Epidermal melanocyte (primary cell): ENCODE results near the gene TMEM145.
"Not testable (repeated sequence)": the region's sequence is repeated elsewhere in the genome, so short reads cannot be mapped to it uniquely, and the experiment has no call there.

Experiments used
- DNase-seq: peaks from one replicate; pipeline ENCODE4 v3.0.0; 2011; ENCODE audit warnings: low spot score; ENCODE audit not compliant: insufficient read length

TMEM145 gene

GRCh38 chr19:42313840-42314755 lies 989 bp downstream of the TMEM145 start:
- DNase-seq: no peak

- no peak for DNase-seq
Observed at GRCh38 chr19:42315024-42315423, 1.9 kb downstream of the TMEM145 start.

- no peak for DNase-seq
Observed at GRCh38 chr19:42316223-42317211, 3.4 kb downstream of the TMEM145 start.

DNA sequence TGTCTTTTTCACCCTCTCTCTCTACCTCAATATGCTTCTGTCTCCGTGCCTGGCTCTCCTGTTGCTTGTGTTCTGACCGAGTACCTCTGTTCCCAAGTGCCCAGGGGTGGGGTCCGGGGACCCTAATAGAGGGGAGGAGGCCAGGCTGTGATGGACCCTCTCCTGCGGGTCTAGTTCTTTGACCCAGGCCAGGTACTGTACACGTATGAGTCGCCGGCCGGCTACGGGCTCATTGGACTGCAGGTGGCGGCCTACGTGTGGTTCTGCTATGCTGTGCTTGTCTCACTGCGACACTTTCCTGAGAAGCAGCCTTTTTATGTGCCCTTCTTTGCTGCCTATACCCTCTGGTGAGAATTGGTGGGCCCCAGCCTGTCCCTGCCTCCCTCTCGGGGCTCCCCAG lies 4.4 kb downstream of the TMEM145 start:
- DNase-seq: no peak

- no peak for DNase-seq
Observed at GRCh38 chr19:42322305-42322704, 9.2 kb downstream of the TMEM145 start.

DNA sequence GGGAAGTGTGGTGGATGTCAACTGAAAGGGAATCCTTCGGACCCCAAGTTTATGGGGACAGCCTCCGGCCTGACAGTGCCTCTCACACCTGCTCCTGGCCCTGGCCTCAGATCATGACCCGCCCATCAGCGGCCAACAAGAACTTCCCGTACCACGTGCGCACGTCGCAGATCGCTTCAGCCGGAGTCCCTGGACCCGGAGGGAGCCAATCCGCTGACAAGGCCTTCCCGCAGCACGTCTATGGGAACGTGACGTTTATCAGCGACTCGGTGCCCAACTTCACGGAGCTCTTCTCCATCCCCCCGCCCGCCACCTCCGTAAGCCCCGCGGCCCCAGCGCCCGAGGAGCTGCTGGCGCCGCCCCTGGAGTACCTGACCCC lies 10.4 kb downstream of the TMEM145 start:
- no peak for DNase-seq

DNA sequence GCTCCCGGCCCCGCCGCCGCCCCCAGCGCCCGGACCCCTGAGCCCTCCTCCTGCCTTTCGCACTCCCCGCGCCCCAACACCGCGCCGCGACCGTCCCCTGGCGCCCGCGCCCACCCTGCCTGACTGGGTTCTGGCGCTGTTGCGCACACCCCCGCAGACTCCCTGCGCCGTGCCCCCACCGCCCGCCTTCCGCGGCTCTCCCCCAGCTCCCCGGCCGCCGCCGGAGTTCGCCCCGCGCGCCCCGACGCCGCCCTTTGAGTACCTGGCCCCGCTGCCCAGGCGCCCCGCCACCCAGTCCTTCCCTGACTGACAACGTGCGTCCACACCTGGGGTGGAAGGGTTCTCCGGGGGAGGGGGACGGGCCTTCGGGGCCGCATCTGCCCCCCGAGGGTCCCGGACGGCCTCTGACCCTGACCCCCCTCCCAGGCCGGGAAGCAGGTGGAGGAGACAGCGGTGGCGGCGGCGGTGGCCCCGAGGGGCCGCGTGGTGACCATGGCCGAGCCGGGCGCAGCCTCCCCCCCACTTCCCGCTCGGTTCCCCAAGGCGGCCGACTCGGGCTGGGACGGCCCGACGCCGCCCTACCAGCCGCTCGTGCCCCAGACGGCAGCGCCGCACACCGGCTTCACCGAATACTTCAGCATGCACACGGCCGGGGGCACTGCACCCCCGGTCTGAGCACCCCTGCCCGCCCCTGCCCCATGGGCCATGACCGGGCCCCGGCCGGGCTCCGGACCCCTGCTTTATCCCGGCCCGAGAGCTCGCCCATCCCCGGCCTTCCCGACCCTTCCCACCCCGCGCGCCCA lies 10.9 kb downstream of the TMEM145 start:
- no peak for DNase-seq

DNA sequence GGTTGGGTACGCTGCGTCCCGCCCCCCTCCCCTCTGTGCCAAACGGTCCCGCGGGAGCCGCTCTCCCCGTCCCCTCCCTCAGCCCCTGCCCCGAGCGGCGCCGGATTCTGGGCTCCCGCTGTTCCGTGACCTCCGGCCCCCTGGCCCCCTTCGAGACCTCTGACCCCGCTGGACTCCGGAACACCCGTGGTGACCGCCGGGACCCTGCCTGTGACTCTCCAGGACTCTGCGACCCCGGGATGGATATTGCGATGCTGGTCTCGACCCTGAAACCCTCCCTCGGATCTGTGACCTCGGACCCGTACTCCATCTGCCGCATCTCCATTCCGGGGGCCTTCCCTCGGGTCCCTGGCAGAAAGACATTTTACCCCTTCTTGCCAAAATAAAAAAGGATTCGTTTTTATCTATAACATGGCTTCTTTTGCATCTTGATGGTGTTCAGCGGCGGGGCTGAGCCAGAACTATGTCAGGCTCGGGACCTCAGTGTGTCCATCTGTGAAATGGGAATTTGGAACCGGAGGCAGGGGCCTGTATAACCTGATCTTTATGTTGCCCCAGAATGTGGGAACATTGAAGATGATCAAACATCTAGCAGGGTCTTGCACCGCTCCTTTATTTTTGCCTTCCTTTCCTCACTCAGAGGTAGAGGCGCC lies 11.7 kb downstream of the TMEM145 start:
- no peak for DNase-seq

GRCh38 chr19:42325308-42325895 lies 12.3 kb downstream of the TMEM145 start, which contains the start of gene MEGF8:
Gene MEGF8 (plus strand): TSS chr19:42325635. CDS start chr19:42326244, 609 bp downstream.
- DNase-seq: peak; percentile 97

GRCh38 chr19:42325896-42326771 lies 13.0 kb downstream of the TMEM145 start:
- DNase-seq: peak; percentile 15

GRCh38 chr19:42326969-42327368 lies 13.9 kb downstream of the TMEM145 start:
- no peak for DNase-seq

DNA sequence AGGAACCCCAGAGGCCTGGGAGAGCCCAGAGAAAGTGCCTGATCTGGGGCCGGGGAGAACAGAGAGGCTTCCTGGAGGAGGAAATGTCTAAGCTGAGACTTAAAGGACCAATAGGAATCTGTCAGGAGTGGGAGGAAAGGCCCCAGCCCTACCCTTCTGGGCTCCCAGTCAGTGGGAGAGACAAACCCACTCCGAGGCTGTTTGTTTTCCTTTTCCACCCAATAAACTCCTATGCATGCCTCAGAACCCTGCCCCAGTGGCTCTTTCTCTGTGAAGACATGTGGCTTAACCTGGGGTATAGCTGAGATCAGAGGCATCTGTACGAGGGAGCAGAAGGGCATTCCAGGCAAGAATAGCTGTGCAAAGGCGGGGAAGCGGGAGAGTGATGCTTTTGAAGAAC lies 14.3 kb downstream of the TMEM145 start:
- DNase-seq: no peak

- DNase-seq: no peak
Observed at GRCh38 chr19:42328106-42328505, 15.0 kb downstream of the TMEM145 start.

DNA sequence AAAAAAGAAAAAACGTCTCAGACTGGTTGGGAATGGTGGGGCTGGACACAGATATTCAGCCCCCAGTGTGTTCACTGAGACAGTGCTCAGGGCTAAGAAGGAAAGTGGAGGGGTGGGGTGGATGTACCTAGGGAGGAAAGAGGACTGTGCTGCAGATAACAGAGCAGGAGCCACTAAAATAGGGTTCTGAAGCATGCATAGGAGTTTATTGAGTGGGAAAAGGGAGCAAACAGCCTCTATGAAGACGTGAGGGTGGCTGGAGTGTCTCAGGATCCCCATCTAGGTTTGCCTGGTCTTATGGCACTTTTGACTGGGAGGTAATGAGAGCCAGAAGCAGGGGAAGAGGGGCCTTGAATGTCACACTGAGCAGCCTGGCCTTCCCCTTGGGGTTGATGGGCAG lies 15.7 kb downstream of the TMEM145 start:
- no peak for DNase-seq

DNA sequence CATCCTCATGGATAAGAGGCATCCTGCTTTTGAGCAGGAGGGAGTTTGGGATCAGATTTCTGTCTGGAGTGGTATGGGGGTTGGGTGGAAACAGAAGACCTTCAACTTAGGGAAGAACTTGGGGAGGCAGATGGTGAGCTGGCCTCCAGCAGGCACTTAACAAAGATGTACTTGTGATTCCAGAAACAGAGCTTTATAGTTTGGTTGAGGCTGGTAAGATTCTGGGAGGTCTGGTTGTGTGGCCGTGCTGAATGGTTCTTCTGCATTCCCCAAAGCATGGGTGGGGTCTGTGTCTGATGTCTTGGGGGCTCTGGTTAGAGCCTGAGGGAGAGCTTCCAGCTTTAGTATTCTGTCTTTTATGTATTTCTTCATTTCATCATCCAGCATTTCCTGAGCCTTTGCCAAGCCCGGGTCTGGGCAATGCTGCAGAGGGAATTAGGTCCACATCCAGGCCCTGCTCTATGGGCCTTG lies 17.2 kb downstream of the TMEM145 start:
- peak; percentile 90 for DNase-seq

- not testable (repeated sequence) for DNase-seq
Observed at GRCh38 chr19:42331333-42331732, 18.2 kb downstream of the TMEM145 start.

DNA sequence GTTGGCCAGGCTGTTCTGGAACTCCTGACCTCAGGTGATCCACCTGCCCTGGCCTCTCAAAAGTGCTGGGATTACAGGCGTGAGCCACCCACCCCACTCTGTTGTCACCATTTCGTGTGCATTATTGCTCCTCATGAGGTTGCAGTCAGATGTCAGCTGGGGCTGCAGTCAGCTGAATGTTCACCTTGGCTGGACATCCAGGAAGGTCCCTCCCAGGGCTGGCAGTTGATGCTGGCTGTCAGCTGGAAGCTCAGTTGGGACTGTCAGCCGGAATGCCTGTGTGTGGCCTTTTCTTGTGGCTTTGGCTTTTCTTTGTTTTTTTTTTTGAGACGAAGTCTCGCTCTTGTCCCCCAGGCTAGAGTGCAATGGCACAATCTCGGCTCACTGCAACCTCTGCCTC lies 18.9 kb downstream of the TMEM145 start:
- no peak for DNase-seq

- no peak for DNase-seq
Observed at GRCh38 chr19:42333018-42333417, 19.9 kb downstream of the TMEM145 start.
